CD4-positive, alpha-beta T cell treated with Interleukin-4 for 1 hour (primary cell): ENCODE measurements around the gene PCBP2.
"Not testable (repeated sequence)": the region's sequence is repeated elsewhere in the genome, so short reads cannot be mapped to it uniquely, and the experiment has no call there.

Experiments
- DNase-seq, 2 donors: peaks; one replicate each; pipeline ENCODE4 v3.0.0-alpha.2; 2020 to 2022

PCBP2 gene

GRCh38 chr12:53451661-53452158 lies at the start of gene PCBP2:
PCBP2 (plus strand) TSS chr12:53452102; CDS start chr12:53454801, 2,699 bp downstream.
- peak; percentile 99 for DNase-seq

GRCh38 chr12:53402351-53402750 lies 49.6 kb upstream of the PCBP2 start:
- DNase-seq, result not testable (repeated sequence)

- no peak for DNase-seq
Observed at GRCh38 chr12:53402871-53403270, 49.0 kb upstream of the PCBP2 start.

- no peak for DNase-seq
Observed at GRCh38 chr12:53410951-53411350, 41.0 kb upstream of the PCBP2 start.

- DNase-seq, result no peak
Observed at GRCh38 chr12:53413485-53414204, 38.3 kb upstream of the PCBP2 start.

- no peak for DNase-seq
Observed at GRCh38 chr12:53414756-53415417, 37.0 kb upstream of the PCBP2 start.

- not testable (repeated sequence) for DNase-seq
Observed at GRCh38 chr12:53415752-53416389, 36.0 kb upstream of the PCBP2 start.

GRCh38 chr12:53417291-53417816 lies 34.5 kb upstream of the PCBP2 start:
- not testable (repeated sequence) for DNase-seq

- no peak for DNase-seq
Observed at GRCh38 chr12:53418221-53418620, 33.7 kb upstream of the PCBP2 start.

- no peak for DNase-seq
Observed at GRCh38 chr12:53419756-53420155, 32.1 kb upstream of the PCBP2 start.

GRCh38 chr12:53422247-53422646 lies 29.7 kb upstream of the PCBP2 start:
- DNase-seq, result not testable (repeated sequence)

- no peak for DNase-seq
Observed at GRCh38 chr12:53423597-53423996, 28.3 kb upstream of the PCBP2 start, which contains the start of gene AMHR2. AMHR2 (plus strand) TSS chr12:53423855; CDS start chr12:53423935, 80 bp downstream.

GRCh38 chr12:53424626-53425514 lies 27.0 kb upstream of the PCBP2 start:
- no peak for DNase-seq

GRCh38 chr12:53425515-53426150 lies 26.3 kb upstream of the PCBP2 start:
- no peak for DNase-seq

GRCh38 chr12:53427905-53428594 lies 23.9 kb upstream of the PCBP2 start:
- no peak for DNase-seq

- no peak for DNase-seq
Observed at GRCh38 chr12:53428741-53429140, 23.2 kb upstream of the PCBP2 start.

GRCh38 chr12:53430116-53430515 lies 21.8 kb upstream of the PCBP2 start:
- DNase-seq, result no peak

GRCh38 chr12:53431187-53431586 lies 20.7 kb upstream of the PCBP2 start:
- DNase-seq, result no peak

- not testable (repeated sequence) for DNase-seq
Observed at GRCh38 chr12:53435326-53435725, 16.6 kb upstream of the PCBP2 start.

GRCh38 chr12:53439582-53439981 lies 12.3 kb upstream of the PCBP2 start:
- not testable (repeated sequence) for DNase-seq
